ENCODE measurements around the gene CDX4.
"Not testable (repeated sequence)": the region's sequence is repeated elsewhere in the genome, so short reads cannot be mapped to it uniquely, and the experiment has no call there.

Gene CDX4

GRCh38 chrX:73446831-73447230 lies at the start of gene CDX4:
Gene CDX4 (plus strand): TSS chrX:73447053. CDS start chrX:73447254, 201 bp downstream.
- DNase-seq (ENCODE audit: low read depth): no peak

GRCh38 chrX:73398185-73398914 lies 48.5 kb upstream of the CDX4 start:
- DNase-seq (ENCODE audit: low read depth): no peak

- DNase-seq (ENCODE audit: low read depth): no peak
Observed at GRCh38 chrX:73400136-73400748, 46.6 kb upstream of the CDX4 start.

- DNase-seq (ENCODE audit: low read depth): no peak
Observed at GRCh38 chrX:73401591-73402266, 45.1 kb upstream of the CDX4 start.

GRCh38 chrX:73412930-73413329 lies 33.9 kb upstream of the CDX4 start:
- no peak for DNase-seq (ENCODE audit: low read depth)

- DNase-seq (ENCODE audit: low read depth): no peak
Observed at GRCh38 chrX:73447311-73447794, 500 bp downstream of the CDX4 start.

- DNase-seq (ENCODE audit: low read depth): no peak
Observed at GRCh38 chrX:73448379-73448778, 1.5 kb downstream of the CDX4 start.

GRCh38 chrX:73455171-73455570 lies 8.3 kb downstream of the CDX4 start:
- no peak for DNase-seq (ENCODE audit: low read depth)

GRCh38 chrX:73457306-73457705 lies 10.5 kb downstream of the CDX4 start:
- no peak for DNase-seq (ENCODE audit: low read depth)

- DNase-seq (ENCODE audit: low read depth): no peak
Observed at GRCh38 chrX:73468376-73468775, 21.5 kb downstream of the CDX4 start.

GRCh38 chrX:73478961-73479360 lies 32.1 kb downstream of the CDX4 start:
- DNase-seq (ENCODE audit: low read depth): no peak

GRCh38 chrX:73481521-73481920 lies 34.7 kb downstream of the CDX4 start:
- DNase-seq (ENCODE audit: low read depth): no peak

GRCh38 chrX:73490661-73491060 lies 43.8 kb downstream of the CDX4 start:
- no peak for DNase-seq (ENCODE audit: low read depth)

- not testable (repeated sequence) for DNase-seq (ENCODE audit: low read depth)
Observed at GRCh38 chrX:73492178-73492577, 45.3 kb downstream of the CDX4 start.

All from iris pigment epithelial cell (primary cell).